Left lung (tissue), 10 donors: ENCODE measurements around the gene DIPK1C. TPM values are rescaled to one million over a fixed set of nuclear protein-coding genes. Genes with fewer than 3 reads are reported as not detected.

ENCODE experiments used
- ATAC-seq: fragments of 200-7000 bp; cut with Tn5 transposase; one replicate; pipeline ENCODE4 v1.9.1; 2020; ENCODE audit warnings: moderate library complexity
- DNase-seq, 4 donors: peaks; one replicate each; pipeline ENCODE4 v3.0.0-alpha.2; 2013 to 2020
- H3K27ac ChIP-seq, 2 donors: fragments of 200-600 bp; sonication (generic) in 1 of 2; one replicate each; pipeline versions ENCODE4 v1.5.0 to v1.8.0; 2020 to 2021
- H3K27me3 ChIP-seq, 2 donors: fragments of 200-600 bp; sonication (generic) in 1 of 2; one replicate each; pipeline versions ENCODE4 v1.5.0 to v1.8.0; 2020 to 2021
- H3K36me3 ChIP-seq, 2 donors: fragments of 200-600 bp; sonication (generic) in 1 of 2; one replicate each; pipeline versions ENCODE4 v1.5.0 to v1.8.0; 2020 to 2021
- H3K4me1 ChIP-seq, 2 donors: fragments of 200-600 bp; one replicate each; pipeline ENCODE4 v1.8.0; 2021
- H3K4me3 ChIP-seq, 2 donors: fragments of 200-600 bp; sonication (generic) in 1 of 2; one replicate each; pipeline versions ENCODE4 v1.5.0 to v1.8.0; 2020 to 2021; ENCODE audit warnings: mild to moderate bottlenecking in 1 of 2
- H3K9me3 ChIP-seq, 2 donors: fragments of 200-600 bp; sonication (generic) in 1 of 2; one replicate each; pipeline versions ENCODE4 v1.5.0 to v1.8.0; 2020 to 2021
- CTCF ChIP-seq, 2 donors: fragments of 200-600 bp; sonication (generic) in 1 of 2; IDR thresholded peaks; one replicate each; pipeline versions ENCODE4 v1.5.0 to v1.8.0; 2021; ENCODE audit warnings: antibody characterized with exemption in 2 of 2
- intact Hi-C, 2 donors: fragments of 100-400 bp; cut with DNase I; formaldehyde crosslinking; loops; one replicate each; pipeline versions ENCODE4 v1.11.2 to v1.14.2; 2022
- polyA plus RNA-seq, 6 donors: library from polyadenylated mRNA; unstranded; fragments of 120-200 nt; gene quantifications; one replicate each; pipeline ENCODE4 v1.2.1, GENCODE V29; 2013; ENCODE audit not compliant: insufficient read length in 6 of 6
- total RNA-seq, 2 donors: library from RNA; stranded (reverse); fragmentation: NEBNext Ultra II Directional; extraction: Animal tissue kit (Norgen Biotek cat#: 25700); gene quantifications; one replicate each; pipeline ENCODE4 v1.2.1, GENCODE V29; 2021
- donor health status: DM: no; HTN: yes; CAD: no.
- donor health status: DM: no; HTN: no; CAD: no.

The DIPK1C gene
- total and polyA plus RNA-seq, 8 donors = 0.09 to 0.31 (median 0.21) TPM; not detected in 3

- H3K36me3 ChIP-seq = no peaks in the 10 kb centered on the region
- intact Hi-C loops = no loop called here
- H3K27me3 ChIP-seq = peaks cover 19 to 42% of the 10 kb centered on the region in 2 donors
- H3K4me1 ChIP-seq = peaks cover 7 to 14% of the 10 kb centered on the region in 2 donors
- TF ChIP-seq CTCF (IDR thresholded peaks at IDR 0.05) = no peak
- no peak for DNase-seq
- H3K4me3 ChIP-seq = no peak overlapping the region
- ATAC-seq = no peak
- H3K9me3 ChIP-seq = no peaks in the 10 kb centered on the region
- no peak overlapping the region for H3K27ac ChIP-seq
Observed at GRCh38 chr18:74460825-74461224, 3.7 kb upstream of the DIPK1C start.

GRCh38 chr18:74459889-74460288, 2.8 kb upstream of the DIPK1C start:
- Histone ChIP-seq H3K27ac (no peak overlapping the region), H3K4me3 (no peak overlapping the region), H3K9me3 (no peaks in the 10 kb centered on the region), H3K36me3 (no peaks in the 10 kb centered on the region), H3K4me1 (peaks cover 7 to 14% of the 10 kb centered on the region in 2 donors), H3K27me3 (peaks cover 28 to 51% of the 10 kb centered on the region in 2 donors)
- intact Hi-C loops = no loop called here
- no peak for ATAC-seq
- no peak for DNase-seq
- no peak for TF ChIP-seq CTCF (IDR thresholded peaks at IDR 0.05)

- Histone ChIP-seq H3K27me3 (peaks cover 33 to 70% of the 10 kb centered on the region in 2 donors), H3K4me1 (peaks cover 7 to 14% of the 10 kb centered on the region in 2 donors), H3K27ac (no peak overlapping the region), H3K9me3 (no peaks in the 10 kb centered on the region), H3K4me3 (no peak overlapping the region), H3K36me3 (no peaks in the 10 kb centered on the region)
- ATAC-seq = no peak
- no peak for DNase-seq
- no peak for TF ChIP-seq CTCF (IDR thresholded peaks at IDR 0.05)
- intact Hi-C loops = no loop called here
Observed at GRCh38 chr18:74457725-74458421, 765 bp upstream of the DIPK1C start.

GRCh38 chr18:74456349-74457042, 612 bp downstream of the DIPK1C start:
- no peak for TF ChIP-seq CTCF (IDR thresholded peaks at IDR 0.05)
- DNase-seq (no peak), ATAC-seq (peak; percentile 34)
- no peaks in the 10 kb centered on the region for H3K36me3 ChIP-seq
- peaks cover 7 to 14% of the 10 kb centered on the region in 2 donors for H3K4me1 ChIP-seq
- H3K9me3 ChIP-seq = no peaks in the 10 kb centered on the region
- peaks cover 33 to 70% of the 10 kb centered on the region in 2 donors for H3K27me3 ChIP-seq
- peak overlapping the region in 1 of 2 donors; percentile 20 for H3K4me3 ChIP-seq
- intact Hi-C loops = no loop called here
- no peak overlapping the region for H3K27ac ChIP-seq

GRCh38 chr18:74456017-74456348, 1.1 kb downstream of the DIPK1C start:
- peaks cover 33 to 70% of the 10 kb centered on the region in 2 donors for H3K27me3 ChIP-seq

More at GRCh38 chr18:74456017-74456348, 1.1 kb downstream of the DIPK1C start:
- Histone ChIP-seq H3K4me3 (no peak overlapping the region), H3K9me3 (no peaks in the 10 kb centered on the region), H3K36me3 (no peaks in the 10 kb centered on the region), H3K27ac (no peak overlapping the region), H3K4me1 (peaks cover 7 to 14% of the 10 kb centered on the region in 2 donors)
- ATAC-seq = no peak
- intact Hi-C loops = no loop called here
- no peak for DNase-seq
- no peak for TF ChIP-seq CTCF (IDR thresholded peaks at IDR 0.05)
